Measurements from ENCODE around the gene CCND2. TPM values are rescaled to one million over a fixed set of nuclear protein-coding genes. Genes with fewer than 3 reads are reported as not detected.

Gene CCND2
- polyA plus RNA-seq, 1 donor: 71.3 TPM

DNA sequence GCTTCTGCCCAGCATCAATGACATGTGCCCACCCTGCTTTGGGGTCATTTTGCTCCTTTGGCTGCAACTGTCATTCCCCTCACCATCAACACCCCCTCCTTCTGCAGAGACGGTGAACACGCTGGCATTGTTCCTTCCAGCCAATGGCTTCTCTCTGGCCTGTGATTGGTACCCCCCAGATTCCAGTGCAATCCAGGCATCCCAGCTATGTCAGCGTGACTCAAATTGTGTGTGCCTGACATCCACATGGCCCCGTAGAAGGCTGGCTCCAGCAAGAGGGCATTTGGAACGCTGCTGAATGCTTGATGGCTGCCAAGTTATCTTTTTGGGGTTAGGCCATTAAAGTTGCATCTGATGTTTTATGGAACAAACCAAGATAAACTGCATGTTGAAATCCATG lies 21.0 kb upstream of the CCND2 start:
- no peak for DNase-seq

DNA sequence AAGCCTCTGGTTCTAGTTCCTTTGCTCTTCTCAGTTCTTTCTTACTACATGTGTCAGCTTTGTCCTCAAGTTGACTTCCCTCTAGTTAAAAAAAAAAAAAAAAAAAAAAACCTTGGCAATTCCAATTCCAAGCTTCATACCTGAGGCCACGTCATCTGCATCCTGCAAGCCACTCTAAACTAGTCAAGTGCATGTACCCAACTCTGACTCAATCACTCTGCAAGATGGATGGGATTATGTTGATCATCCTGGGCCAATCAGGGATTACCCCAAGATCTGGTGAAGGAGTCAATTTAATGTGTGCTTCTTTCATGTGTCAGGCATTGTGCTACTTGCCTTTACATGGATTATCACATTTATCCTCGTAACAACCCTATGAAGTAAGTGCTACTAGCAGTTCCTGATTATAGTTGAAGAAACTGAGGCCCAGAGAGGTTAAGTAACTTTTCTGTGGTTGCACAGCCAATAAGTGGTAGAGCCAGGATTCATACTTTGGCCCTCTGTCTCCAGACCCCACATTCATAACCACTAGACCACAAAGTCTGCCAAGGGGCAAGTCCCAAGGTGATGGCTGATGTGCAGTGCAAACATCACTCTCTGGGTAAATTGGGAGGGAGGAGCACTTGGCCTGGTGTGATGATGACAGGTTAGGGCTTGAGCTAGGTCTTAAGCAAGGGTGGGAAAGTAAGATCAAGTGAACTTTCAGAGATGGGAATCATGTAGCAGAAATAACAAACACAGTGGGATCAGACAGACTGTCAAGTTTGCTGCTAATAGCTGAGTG lies 17.3 kb upstream of the CCND2 start:
- no peak for DNase-seq

DNA sequence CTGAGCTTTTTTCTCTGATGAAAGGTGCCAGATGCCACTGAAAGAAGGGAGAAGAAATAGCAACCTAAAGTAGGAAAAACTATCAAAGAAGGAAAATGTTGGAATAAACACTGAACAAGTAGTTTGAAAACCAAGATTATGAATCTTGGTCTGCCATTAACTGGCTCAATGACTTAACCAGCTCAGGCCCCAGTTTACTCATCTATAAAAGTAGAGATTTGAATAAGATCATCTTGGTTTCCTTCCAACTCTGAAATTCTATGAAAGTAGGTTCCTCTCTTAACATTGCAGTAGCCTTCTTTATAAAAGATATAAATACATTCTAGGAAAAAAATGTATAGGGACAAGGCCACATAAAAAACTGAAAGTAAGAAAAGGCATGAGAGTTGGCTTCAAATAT lies 16.1 kb upstream of the CCND2 start:
- DNase-seq: no peak

DNA sequence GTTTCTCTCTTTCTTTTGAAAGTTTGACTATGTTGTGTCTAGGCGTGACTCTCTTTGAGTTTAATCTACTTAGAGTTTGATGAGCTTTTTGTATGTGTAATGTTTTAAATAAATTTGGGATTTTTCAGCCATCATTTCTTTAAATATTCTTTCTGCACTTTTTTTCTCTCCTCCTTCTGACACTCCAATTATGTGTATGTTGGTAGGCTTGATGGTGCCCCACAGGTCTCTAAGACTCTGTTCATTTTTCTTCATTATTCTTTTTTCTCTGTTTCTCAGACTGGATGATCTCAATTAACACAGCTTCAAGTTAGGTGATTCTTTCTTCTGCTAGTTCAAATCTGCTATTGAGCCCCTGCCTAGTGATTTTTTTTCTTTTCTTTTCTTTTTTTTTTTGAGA lies 14.5 kb upstream of the CCND2 start:
- DNase-seq: no peak

DNA sequence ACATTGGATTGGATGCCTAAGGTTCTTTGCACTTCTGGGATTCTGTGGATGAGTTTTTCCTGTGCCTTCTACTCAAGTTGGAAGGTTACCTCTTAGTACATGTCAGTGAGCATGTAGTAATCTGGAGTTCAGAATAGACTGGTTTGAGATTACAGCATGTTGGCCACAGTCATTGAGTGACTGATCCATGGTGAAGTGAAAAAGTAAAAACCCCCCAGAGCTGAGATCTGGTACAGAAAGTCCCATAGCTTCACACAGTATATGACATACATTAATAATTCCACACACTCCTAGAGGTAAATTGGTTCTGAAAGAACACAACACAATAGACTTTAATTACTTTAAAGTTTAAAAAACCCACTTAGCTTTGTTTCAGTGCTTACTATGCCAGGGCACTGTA lies 11.9 kb upstream of the CCND2 start:
- no peak for DNase-seq

DNA sequence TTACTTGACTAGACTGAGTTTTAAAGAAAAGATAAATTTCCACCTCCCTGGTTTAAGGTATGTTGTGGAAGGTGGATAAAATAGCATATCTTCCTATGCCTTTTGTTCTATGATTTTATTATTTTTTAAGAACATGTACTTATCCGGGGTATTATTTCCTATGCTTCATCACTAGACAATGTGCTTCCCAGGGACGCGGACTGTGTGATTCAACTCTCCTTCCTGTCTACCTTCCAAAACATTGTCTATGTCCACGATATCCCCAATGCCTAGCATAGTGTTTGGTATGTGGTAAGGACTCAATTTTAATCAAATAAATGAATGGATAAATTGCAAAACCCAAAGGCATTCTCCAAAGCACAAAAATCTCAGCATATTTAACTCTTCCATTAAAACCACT lies 8.3 kb upstream of the CCND2 start:
- DNase-seq: no peak

DNA sequence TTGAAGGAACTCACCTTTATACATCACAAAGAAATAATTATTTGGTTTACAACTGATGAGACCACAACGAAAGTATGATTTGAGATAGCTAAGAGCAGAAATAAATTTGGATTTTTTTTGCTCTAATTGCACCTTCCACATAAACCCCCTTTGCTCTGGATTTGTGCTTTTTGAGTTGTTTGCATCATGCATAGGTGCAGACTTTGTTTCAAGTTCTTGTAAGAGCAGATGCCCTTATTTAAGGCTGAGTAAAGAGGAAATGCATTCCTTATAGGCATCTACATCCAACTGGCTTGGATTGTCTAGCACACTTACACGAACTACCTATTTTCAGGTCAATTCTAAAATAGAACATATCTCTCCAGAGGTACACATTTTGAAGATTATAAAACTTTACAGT lies 6.6 kb upstream of the CCND2 start:
- DNase-seq: no peak

DNA sequence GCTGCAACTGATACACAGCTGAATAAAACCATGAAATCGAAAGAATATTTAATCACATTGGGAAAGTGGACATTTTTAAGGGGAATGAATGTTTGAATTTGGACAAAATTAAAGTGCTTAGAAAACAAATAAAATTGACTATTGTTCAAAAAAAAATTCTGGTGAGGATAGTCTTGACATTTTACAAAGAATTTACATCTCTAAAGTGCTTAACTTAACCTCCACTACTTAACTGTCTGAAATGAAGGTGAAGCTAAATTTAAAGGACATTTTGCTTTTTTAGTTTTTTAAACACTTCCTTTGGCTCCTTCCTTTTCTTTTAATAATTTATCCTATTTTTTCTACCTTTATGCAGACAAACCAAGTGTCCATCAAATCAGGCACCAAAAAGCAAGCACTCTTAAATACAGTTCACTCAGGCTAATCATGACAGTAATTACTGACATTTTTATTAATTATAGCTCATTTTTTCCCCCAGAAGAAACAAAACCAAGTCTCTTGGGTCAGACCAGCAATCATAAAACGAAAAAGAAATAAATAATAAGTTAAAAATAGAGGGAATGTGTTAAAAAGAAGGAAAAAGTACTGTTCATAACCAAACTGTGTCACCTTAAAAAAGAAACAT lies 5.7 kb upstream of the CCND2 start:
- DNase-seq: no peak

DNA sequence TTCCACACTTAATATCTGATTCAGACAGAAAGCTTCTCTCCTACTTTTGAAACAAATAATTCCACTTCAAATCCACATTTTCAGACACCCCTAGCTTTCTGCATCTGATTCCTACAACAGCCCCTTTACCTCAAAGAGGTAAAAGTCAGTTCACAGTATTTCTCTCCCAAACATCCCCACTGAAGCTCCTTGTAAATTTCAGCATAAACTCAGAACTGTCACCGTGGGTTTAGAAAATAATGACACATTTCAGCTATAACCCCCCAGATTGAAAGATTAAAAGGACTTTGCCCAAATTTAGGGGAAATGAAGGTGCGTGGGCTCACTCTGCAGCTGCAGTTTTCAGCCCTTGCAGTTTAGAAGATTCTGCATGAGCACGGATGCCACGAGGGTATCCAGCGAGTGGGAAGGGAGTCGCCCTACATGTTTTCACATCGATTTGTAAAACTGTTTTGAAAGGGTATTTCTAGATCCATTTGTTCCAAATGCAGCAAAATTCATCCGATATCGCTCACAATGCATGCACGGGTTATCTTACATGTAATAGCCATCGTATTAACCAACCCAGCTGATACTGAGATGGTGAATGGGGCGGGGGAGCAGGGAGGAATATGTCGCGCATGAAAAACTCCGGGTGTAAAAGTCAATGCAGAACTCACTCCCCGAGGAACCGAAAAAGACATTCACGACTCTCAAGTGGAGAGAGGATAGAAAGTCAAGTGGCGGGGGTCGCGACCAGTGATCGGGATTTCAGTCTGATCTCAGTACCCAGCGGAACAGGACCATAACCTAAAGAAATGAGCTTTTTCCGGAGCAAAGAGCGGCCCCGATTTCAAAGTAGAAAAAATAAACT lies 5.0 kb upstream of the CCND2 start:
- DNase-seq: peak; percentile 61

DNA sequence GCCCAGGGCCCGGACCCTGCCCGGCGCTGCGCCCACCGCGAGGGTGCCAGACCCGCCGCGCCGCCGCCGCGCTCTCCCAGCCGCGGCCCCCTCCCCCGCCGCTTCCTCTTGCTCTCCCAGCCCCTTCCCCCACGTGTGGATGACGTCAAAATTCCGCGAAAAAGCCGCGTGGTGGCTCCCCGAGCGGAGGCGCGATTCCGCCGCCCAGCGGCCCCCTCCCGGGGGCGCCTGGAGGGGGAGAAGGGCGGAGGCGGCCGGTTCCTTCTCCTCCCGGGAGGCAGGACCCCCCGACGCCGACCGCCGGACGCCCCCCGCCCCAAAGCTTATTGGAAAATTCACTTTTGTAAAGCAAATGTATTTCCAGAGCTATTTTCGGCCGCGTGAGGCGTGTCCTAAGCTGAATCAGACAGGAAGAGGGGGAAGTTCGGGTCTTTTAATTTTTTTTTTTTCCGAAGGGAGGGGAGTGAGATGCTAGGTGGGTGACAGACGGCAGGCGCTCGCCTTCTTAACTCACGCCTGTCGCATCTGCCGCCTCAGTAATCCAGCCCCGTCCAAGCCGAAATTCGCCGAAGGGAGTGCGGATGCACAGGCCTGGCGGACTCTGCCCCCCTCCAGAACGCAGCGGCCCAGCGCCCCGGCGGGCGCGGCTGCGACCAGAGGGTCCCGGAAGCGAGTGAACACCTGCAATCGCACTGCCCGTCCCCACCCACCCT lies 4.1 kb upstream of the CCND2 start:
- peak; percentile 90 for DNase-seq

DNA sequence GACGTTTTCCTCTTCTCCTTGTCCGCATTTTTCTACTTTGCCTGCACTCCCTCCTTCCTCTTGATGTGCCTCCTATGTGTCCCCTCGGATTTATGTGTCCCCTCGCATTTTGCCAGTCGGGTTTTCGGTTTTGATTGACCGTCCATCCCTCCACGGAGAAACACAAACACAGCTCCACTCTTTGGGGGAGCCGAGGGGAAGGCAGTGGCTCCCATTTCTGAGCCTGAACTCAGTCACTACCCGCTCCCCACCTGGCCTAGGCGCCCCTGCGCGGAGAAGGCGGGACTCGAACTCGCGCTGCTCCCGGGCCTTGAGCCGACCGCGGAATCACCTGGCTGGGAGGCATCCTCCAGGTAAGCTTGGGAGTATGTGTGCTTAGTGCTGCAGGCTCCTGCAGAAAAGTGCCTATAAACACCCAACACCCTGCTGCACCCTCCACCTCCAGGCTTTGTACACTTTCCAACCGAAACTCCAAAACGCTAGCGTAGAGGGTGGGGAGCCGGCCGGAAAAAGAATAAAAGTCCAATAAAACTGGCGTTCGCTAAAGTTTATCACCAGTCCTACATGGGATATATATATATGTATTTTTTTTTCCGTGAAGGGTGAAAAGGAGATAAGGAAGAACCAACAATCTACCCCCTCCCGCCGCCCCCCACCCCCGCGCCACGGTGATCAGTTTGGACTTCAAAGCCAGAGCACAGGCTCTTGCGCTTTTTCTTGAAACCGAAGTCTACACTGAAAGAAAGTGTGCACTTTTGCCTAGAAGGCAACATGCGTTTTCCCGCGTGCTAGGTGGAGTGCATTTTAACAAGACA lies 3.3 kb upstream of the CCND2 start:
- DNase-seq: no peak

DNA sequence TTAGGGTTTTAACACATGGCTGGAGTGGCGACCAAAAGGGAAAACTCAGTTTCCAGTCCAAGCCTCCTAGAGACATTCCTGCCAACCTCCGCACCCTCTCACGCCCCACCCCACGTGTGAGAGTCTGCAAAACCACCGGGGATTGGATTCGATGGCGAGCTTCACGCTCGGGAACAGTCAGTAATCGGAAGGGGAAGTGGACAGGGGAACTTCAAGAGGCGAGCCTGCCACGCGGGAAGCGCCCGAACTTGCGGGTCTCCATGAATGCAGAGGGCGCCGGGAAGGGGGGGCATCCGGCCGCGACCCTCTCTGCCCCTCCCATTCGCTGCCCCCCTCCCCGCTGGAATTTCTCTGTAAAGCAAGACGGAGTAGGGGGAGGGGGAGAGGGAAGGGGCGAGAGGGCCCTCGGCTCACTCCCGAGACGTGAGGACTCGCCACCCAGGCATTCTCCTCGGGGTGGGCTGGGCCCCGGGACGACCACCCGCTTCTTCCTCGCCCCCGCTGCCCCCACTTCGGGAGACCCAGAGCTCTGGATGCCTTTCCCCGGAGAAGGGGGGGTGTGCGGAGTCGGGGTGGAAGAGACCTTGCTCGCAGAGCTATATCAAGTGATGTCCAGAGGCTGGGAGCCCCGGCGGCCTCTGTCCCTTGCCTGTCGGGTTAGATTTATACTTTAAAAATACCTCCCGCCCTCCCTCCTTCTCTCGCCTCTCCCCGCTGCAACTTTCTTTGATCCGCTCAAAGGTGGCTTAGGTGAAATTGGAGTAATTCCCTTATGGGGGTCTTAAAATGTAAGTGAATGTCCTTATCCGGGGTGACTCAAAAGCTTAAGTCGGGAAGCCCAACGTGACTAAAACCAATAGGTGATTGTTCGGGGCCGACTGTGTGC lies 2.5 kb upstream of the CCND2 start:
- peak; percentile 74 for DNase-seq

DNA sequence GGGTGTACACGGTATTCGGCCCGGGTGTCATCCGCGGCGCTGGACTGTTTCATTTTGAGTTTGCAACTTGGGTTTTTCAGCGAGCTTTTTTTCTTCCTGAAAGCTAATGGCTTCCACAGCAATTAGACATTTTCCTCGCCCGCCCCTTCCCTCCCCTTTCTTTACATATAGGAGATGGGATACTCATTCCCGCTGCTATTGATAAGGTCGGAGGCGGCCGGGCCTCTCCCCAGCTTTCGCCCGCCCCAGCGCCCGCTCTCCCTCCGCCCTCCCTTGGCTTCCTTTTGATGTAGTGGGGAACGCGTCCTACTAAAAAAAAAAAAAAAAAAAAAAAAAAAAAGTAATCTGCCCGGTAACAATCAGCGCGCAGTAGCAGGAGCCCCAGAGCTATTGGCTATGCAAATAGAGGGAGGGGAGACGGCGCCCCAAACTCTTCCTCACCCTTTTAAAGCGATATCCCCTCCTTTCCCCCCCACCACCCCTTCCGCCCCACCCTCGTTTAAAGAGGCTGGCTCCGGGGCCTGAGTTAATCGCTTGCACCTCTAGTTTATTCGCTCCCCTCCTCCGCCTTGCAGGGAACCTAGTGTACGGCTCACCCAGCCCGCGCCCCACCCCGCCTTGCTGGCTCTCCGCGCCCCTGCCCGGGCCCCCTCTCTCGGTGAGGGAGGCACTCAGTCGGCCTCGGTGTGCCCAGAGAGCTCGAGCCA lies 1.7 kb upstream of the CCND2 start:
- DNase-seq: peak; percentile 88

DNA sequence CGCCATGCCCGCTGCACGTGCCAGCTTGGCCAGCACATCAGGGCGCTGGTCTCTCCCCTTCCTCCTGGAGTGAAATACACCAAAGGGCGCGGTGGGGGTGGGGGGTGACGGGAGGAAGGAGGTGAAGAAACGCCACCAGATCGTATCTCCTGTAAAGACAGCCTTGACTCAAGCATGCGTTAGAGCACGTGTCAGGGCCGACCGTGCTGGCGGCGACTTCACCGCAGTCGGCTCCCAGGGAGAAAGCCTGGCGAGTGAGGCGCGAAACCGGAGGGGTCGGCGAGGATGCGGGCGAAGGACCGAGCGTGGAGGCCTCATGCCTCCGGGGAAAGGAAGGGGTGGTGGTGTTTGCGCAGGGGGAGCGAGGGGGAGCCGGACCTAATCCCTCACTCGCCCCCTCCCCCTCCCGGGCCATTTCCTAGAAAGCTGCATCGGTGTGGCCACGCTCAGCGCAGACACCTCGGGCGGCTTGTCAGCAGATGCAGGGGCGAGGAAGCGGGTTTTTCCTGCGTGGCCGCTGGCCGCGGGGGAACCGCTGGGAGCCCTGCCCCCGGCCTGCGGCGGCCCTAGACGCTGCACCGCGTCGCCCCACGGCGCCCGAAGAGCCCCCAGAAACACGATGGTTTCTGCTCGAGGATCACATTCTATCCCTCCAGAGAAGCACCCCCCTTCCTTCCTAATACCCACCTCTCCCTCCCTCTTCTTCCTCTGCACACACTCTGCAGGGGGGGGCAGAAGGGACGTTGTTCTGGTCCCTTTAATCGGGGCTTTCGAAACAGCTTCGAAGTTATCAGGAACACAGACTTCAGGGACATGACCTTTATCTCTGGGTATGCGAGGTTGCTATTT lies 914 bp upstream of the CCND2 start:
- DNase-seq: peak; percentile 70

DNA sequence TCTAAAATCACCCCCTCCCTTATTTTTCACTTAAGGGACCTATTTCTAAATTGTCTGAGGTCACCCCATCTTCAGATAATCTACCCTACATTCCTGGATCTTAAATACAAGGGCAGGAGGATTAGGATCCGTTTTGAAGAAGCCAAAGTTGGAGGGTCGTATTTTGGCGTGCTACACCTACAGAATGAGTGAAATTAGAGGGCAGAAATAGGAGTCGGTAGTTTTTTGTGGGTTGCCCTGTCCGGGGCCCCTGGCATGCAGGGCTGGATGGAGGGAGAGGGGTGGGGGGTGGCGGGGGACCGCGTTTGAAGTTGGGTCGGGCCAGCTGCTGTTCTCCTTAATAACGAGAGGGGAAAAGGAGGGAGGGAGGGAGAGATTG lies 300 bp upstream of the CCND2 start:
- DNase-seq: no peak

DNA sequence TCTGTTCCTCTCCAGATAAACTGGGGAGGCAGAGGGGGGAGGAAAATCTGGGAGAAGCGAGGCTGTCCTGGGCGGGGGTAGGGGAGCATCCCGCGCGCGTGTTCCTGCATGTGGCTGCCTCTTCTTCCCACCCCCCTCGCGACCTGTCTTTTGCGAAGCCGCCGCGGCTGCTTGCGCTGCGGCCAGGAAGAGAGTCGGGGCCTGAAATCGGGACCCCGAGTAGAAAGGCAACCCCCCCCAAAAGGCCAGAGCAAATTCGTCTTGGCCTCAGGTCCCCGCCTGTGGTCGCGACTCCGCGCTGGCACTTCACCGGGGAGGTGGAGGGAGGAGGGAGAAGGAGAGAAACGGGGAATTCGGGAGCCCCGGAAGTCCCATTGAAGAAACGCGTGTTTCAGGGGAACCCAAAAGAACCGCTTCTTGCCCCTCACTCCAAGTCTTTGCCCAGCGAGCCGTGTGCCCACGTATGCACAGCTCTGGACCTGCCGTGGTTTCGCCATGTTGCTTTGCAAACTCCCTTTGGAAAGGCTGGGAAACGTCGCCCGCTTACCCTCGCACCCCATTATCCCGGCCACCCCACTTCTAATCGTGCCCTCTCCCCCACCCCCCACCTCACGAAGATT lies 944 bp downstream of the CCND2 start:
- no peak for DNase-seq

DNA sequence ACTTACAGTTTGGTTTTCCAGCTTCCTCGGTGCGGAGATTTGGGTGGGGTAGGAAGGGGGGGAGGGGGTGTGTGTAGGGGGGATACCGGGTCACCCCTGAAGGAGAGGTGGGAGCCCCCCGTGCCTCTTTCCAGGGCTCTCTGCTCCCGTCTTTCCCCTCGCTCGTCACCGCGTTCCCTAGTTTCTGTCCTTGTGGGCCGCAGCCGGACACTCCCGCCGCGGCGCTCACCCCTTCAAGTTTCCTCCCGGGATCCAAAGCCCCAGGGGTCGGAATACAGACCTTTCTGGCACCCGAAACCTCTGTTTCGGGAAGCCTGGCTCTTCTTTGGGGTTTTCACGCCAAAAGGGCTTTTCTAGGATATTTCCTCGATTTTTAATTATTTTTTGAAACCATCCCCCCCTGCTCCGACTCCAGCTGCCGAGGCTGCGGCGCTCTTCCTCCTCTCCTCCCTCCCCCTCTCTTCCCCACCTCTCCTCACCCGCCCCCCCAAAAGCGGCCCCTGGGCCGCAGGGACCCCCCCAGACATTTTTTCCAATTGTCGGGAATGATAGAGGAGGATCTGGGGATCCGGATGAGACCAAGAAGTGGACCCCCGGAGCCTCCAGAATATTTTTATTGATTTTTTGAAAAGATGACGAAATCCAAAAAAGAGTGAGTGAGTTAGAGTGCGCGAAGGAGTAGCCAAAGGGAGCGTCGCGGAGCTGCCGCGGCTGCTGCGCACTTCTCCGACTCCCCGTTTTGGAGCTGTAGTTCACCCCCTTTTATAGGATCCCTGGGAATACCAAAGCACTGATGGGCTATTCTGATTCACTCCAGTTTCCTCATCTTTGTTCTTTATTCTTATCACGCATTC lies 1.7 kb downstream of the CCND2 start:
- DNase-seq: peak; percentile 58

All from left kidney (tissue), 2 donors.